Tibial nerve (tissue), 4 donors: Measurements from ENCODE around the gene OTOS. TPM values are rescaled to one million over a fixed set of nuclear protein-coding genes. Genes with fewer than 3 reads are reported as not detected.

Experiments used
- DNase-seq, 2 donors: peaks; one replicate each; pipeline ENCODE4 v3.0.0-alpha.2; 2019; ENCODE audit warnings: low spot score in 2 of 2
- H3K27ac ChIP-seq, 4 donors: fragments of 200-600 bp; sonication (generic) in 3 of 4; one replicate each; pipeline ENCODE4 v1.5.1; 2017 to 2019; ENCODE audit warnings: mild to moderate bottlenecking in 1 of 4
- H3K27me3 ChIP-seq, 2 donors: fragments of 200-600 bp; sonication (generic) in 1 of 2; one replicate each; pipeline versions ENCODE4 v1.5.1 to v1.6.0; 2017 to 2019
- H3K36me3 ChIP-seq, 3 donors: fragments of 200-600 bp; sonication (generic); one replicate each; pipeline ENCODE4 v1.5.1; 2018 to 2019
- H3K4me1 ChIP-seq, 4 donors: fragments of 200-600 bp; sonication (generic) in 3 of 4; one replicate each; pipeline ENCODE4 v1.5.1; 2017 to 2019
- H3K4me3 ChIP-seq, 4 donors: fragments of 200-600 bp; sonication (generic) in 3 of 4; one replicate each; pipeline ENCODE4 v1.5.1; 2017 to 2019; ENCODE audit warnings: mild to moderate bottlenecking in 1 of 4, moderate library complexity in 1 of 4
- H3K9me3 ChIP-seq, 4 donors: fragments of 200-600 bp; sonication (generic) in 3 of 4; one replicate each; pipeline ENCODE4 v1.5.1; 2017 to 2019
- CTCF ChIP-seq, 5 experiments: fragments of 200-600 bp in 3 of 5; fragments of 450-650 bp in 2 of 5; sonication (generic) in 3 of 5; IDR thresholded peaks; one replicate each; pipeline ENCODE4 v1.5.1; 2016 to 2019; ENCODE audit warnings: antibody characterized with exemption in 5 of 5, mild to moderate bottlenecking in 3 of 5, moderate library complexity in 2 of 5
- EP300 ChIP-seq, 2 donors: sonication (generic); formaldehyde crosslinking; IDR thresholded peaks; one replicate each; pipeline ENCODE4 v1.6.1; 2017; ENCODE audit warnings: antibody characterized with exemption in 2 of 2, mild to moderate bottlenecking in 1 of 2
- POLR2A ChIP-seq, 2 donors: fragments of 450-650 bp; IDR thresholded peaks; one replicate each; pipeline ENCODE4 v1.6.1; 2017; ENCODE audit warnings: antibody characterized with exemption in 2 of 2, mild to moderate bottlenecking in 2 of 2, moderate library complexity in 2 of 2
- WGBS, 2 donors: methylation state at CpG; one replicate each; pipeline ENCODE4 v1.1.5; 2018; 5-methylcytosine and 5-hydroxymethylcytosine counted together
- total RNA-seq, 4 donors: library from RNA; depleted of rRNA; stranded (reverse); fragments of >200 nt; gene quantifications; one replicate each; pipeline ENCODE4 v1.1.0, GENCODE V29; 2016

OTOS gene
- total RNA-seq, 4 donors from 2014 or later, result not detected

- TF ChIP-seq CTCF (IDR thresholded peaks at IDR 0.05), result no peak
- TF ChIP-seq EP300 (IDR thresholded peaks at IDR 0.05), result no peak
- TF ChIP-seq POLR2A (IDR thresholded peaks at IDR 0.05), result no peak
- 87 to 90% methylated on average over 13 of the region's 13 CpGs for WGBS, 2 donors
- Histone ChIP-seq H3K36me3 (no peaks in the 10 kb centered on the region), H3K9me3 (peaks cover 0 to 11% (median 0%) of the 10 kb centered on the region in 4 donors), H3K4me1 (no peaks in the 10 kb centered on the region), H3K27ac (no peak overlapping the region), H3K4me3 (no peak overlapping the region), H3K27me3 (peaks cover 0 to 17% of the 10 kb centered on the region in 2 donors)
- no peak for DNase-seq
These were observed 43.6 kb upstream of the OTOS start for GRCh38 chr2:240183875-240184590.

- Histone ChIP-seq H3K4me1 (no peaks in the 10 kb centered on the region), H3K27me3 (peaks cover 0 to 18% of the 10 kb centered on the region in 2 donors), H3K27ac (no peak overlapping the region), H3K9me3 (peaks cover 0 to 9% (median 0%) of the 10 kb centered on the region in 4 donors), H3K4me3 (no peak overlapping the region), H3K36me3 (no peaks in the 10 kb centered on the region)
- 70 to 79% methylated on average over 18 to 22 of the region's 22 CpGs for WGBS, 2 donors
- TF ChIP-seq POLR2A (IDR thresholded peaks at IDR 0.05) (no peak), EP300 (IDR thresholded peaks at IDR 0.05) (no peak), CTCF (IDR thresholded peaks at IDR 0.05) (no peak)
- no peak for DNase-seq
These were observed 42.8 kb upstream of the OTOS start for GRCh38 chr2:240183006-240183874.

GRCh38 chr2:240182476-240182875 lies 42.0 kb upstream of the OTOS start:
- Histone ChIP-seq H3K4me1 (no peaks in the 10 kb centered on the region), H3K27me3 (peaks cover 0 to 25% of the 10 kb centered on the region in 2 donors), H3K4me3 (no peak overlapping the region), H3K9me3 (peaks cover 0 to 2% (median 0%) of the 10 kb centered on the region in 4 donors), H3K36me3 (no peaks in the 10 kb centered on the region), H3K27ac (no peak overlapping the region)
- TF ChIP-seq CTCF (IDR thresholded peaks at IDR 0.05) (no peak), POLR2A (IDR thresholded peaks at IDR 0.05) (no peak), EP300 (IDR thresholded peaks at IDR 0.05) (no peak)
- 74 to 89% methylated on average over 4 of the region's 4 CpGs for WGBS, 2 donors
- DNase-seq, result no peak

GRCh38 chr2:240182001-240182400 lies 41.5 kb upstream of the OTOS start:
- Histone ChIP-seq H3K4me1 (no peaks in the 10 kb centered on the region), H3K27me3 (peaks cover 0 to 26% of the 10 kb centered on the region in 2 donors), H3K4me3 (no peak overlapping the region), H3K27ac (no peak overlapping the region), H3K36me3 (no peaks in the 10 kb centered on the region), H3K9me3 (no peaks in the 10 kb centered on the region)
- WGBS, 2 donors, result 82 to 89% methylated on average over 5 of the region's 5 CpGs
- DNase-seq, result no peak
- TF ChIP-seq EP300 (IDR thresholded peaks at IDR 0.05) (no peak), CTCF (IDR thresholded peaks at IDR 0.05) (no peak), POLR2A (IDR thresholded peaks at IDR 0.05) (no peak)
